Activated T-cell treated with anti-CD3 and anti-CD28 coated beads, Interleukin-2, amount 50 U/mL, for 72 hours (primary cell): ENCODE results near the gene CUEDC1. TPM values are rescaled to one million over a fixed set of nuclear protein-coding genes. Genes with fewer than 3 reads are reported as not detected.

Experiments
- ATAC-seq, 2 donors: fragments of 150-1000 bp; cut with Tn5 transposase; replicated peaks in 1 of 2; 2 replicates each; pipeline ENCODE4 v1.10.0; 2021; ENCODE audit warnings: moderate library complexity in 2 of 2, mild to moderate bottlenecking in 1 of 2
- DNase-seq, 2 donors: peaks; one replicate each; pipeline ENCODE4 v3.0.0; 2021 to 2022; ENCODE audit warnings: mixed read lengths in 1 of 2
- H3K27ac Mint-ChIP-seq: one replicate; pipeline ENCODE4 v1.8.0; 2022; ENCODE audit warnings: mild to moderate bottlenecking, moderate library complexity, mixed read lengths
- H3K27me3 Mint-ChIP-seq: one replicate; pipeline ENCODE4 v1.8.0; 2022; ENCODE audit warnings: low read depth, mixed read lengths
- H3K36me3 Mint-ChIP-seq, 2 donors: one replicate each; pipeline ENCODE4 v1.8.0; 2022; ENCODE audit warnings: mixed read lengths in 2 of 2, mild to moderate bottlenecking in 1 of 2; ENCODE audit not compliant: insufficient read depth in 2 of 2
- H3K4me1 Mint-ChIP-seq: one replicate; pipeline ENCODE4 v1.8.0; 2022; ENCODE audit warnings: low read depth, mixed read lengths
- H3K4me3 Mint-ChIP-seq, 2 donors: one replicate each; pipeline ENCODE4 v1.8.0; 2022; ENCODE audit warnings: mild to moderate bottlenecking in 2 of 2, mixed read lengths in 2 of 2, moderate library complexity in 2 of 2
- H3K9me3 Mint-ChIP-seq, 2 donors: one replicate each; pipeline ENCODE4 v1.8.0; 2022; ENCODE audit warnings: mixed read lengths in 2 of 2
- total RNA-seq, 2 donors: library from RNA; stranded (reverse); gene quantifications; one replicate each; pipeline ENCODE4 v1.2.3, GENCODE V29; 2022

Gene CUEDC1
- total RNA-seq, 2 donors from 2014 or later, result 1.1 to 1.4 TPM

DNA sequence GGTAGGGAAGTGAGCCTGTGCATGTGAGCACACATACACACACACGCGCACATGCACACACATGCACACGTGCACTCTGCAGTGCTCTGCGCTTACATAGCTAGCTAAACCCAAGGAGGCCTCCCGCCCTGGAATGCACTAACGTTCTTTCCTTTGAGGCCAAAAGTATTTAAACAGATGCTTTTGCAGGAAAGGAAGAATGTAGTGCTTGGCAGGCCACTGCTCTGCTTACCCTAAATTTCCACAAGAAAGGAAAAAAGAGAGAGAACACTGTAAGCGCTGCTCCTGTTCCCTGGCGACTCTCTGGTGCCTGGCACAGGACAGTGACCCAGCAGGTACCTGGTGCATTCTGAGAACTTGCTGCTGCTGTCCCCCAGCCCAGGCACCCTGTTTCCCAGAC lies 74.1 kb downstream of the CUEDC1 start:
- Mint-ChIP-seq H3K4me1 (peaks cover 35% of the 10 kb centered on the region), H3K27me3 (peaks cover 9% of the 10 kb centered on the region), H3K4me3 (peak overlapping the region in 1 of 2 donors; percentile 31), H3K36me3 (no peaks in the 10 kb centered on the region), H3K9me3 (no peaks in the 10 kb centered on the region), H3K27ac (no peak overlapping the region)
- ATAC-seq (no peak), DNase-seq (no peak)

DNA sequence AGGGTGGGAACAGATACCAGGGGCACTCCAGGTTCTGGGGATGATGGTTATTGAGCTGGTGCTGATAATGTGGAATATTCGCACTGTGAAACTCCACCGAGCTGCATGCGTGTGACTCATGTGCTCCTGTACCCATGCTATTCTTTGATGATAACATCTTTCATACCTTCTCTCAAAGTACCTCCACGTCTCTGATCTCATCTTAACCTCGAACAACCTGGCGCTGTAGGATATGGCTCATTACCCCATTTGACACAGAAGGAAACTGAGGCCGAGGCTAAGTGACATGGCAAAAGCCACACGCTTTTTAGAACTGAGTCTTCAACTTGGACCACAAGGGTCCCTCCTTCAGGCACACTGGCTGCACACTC lies 75.1 kb downstream of the CUEDC1 start:
- ATAC-seq (peak; percentile 91 to 94), DNase-seq (peak; percentile 24 to 54)
- Mint-ChIP-seq H3K27ac (no peak overlapping the region), H3K4me1 (peaks cover 39% of the 10 kb centered on the region), H3K9me3 (no peaks in the 10 kb centered on the region), H3K27me3 (peaks cover 14% of the 10 kb centered on the region), H3K4me3 (peak overlapping the region; percentile 8 to 20), H3K36me3 (no peaks in the 10 kb centered on the region)

DNA sequence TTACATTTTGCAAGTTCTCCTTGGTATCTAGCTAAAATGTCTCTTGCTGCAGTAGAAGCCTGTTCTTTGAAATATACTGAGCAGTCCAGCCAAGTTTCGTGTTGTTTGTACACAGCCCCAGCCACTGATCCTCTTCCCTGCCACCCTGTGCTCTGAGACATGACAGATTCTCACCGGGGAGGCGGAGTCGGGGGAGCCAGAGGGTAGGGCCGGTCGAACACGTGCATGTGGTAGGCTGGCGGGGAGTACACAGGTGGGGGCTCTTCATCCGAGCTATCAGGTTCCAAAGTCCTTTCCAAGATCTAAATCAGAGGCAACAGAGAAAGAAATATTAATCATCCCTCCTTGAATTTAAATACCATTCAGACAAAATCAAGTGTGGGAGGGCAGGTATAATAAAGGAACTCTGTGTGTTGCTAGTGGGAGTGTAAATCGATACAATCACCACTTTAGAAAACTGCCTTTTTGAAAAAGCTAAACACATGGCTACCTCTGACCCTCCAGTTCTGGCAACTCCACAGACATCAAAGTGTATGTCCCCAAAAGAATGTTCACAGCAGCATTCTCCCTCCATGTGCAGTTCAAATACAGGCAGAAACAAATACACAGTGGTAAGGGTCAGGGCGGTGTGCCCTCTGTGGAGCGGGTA lies 75.7 kb downstream of the CUEDC1 start:
- H3K4me3 Mint-ChIP-seq, result peak overlapping the region; percentile 24 to 30
- no peaks in the 10 kb centered on the region for H3K9me3 Mint-ChIP-seq
- DNase-seq, result no peak
- no peak overlapping the region for H3K27ac Mint-ChIP-seq
- H3K36me3 Mint-ChIP-seq, result no peaks in the 10 kb centered on the region
- H3K4me1 Mint-ChIP-seq, result peaks cover 41% of the 10 kb centered on the region
- peaks cover 11% of the 10 kb centered on the region for H3K27me3 Mint-ChIP-seq
- ATAC-seq, result no peak

- ATAC-seq (peak in 1 of 2 donors; percentile 39), DNase-seq (no peak)
- no peaks in the 10 kb centered on the region for H3K36me3 Mint-ChIP-seq
- H3K4me1 Mint-ChIP-seq, result peaks cover 47% of the 10 kb centered on the region
- peaks cover 8% of the 10 kb centered on the region for H3K27me3 Mint-ChIP-seq
- H3K27ac Mint-ChIP-seq, result no peak overlapping the region
- H3K4me3 Mint-ChIP-seq, result no peak overlapping the region
- H3K9me3 Mint-ChIP-seq, result no peaks in the 10 kb centered on the region
Observed at GRCh38 chr17:57877803-57878377, 77.3 kb downstream of the CUEDC1 start.

DNA sequence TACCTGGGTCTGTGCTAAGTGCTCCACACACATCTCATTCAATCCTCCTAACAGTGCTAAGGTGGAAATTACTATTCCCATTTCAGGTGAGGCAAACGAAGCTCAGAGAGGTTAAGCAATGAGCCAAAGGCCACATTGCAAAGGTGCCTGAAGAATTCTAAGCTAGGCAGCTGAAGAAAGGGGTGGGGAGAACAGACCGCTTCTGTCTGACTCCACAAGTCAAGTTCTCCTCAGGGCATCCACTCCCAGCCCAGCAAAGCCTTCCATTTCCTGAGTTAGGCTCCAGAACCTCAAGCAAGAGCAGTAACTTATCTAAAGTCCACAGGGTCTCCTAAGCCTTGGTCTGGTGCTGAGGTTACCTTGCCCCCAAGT lies 78.4 kb downstream of the CUEDC1 start:
- H3K4me1 Mint-ChIP-seq, result peaks cover 47% of the 10 kb centered on the region
- peaks cover 13% of the 10 kb centered on the region for H3K27me3 Mint-ChIP-seq
- no peaks in the 10 kb centered on the region for H3K9me3 Mint-ChIP-seq
- no peak for ATAC-seq
- no peak overlapping the region for H3K4me3 Mint-ChIP-seq
- no peak overlapping the region for H3K27ac Mint-ChIP-seq
- DNase-seq, result no peak
- H3K36me3 Mint-ChIP-seq, result no peaks in the 10 kb centered on the region

- Mint-ChIP-seq H3K4me1 (peaks cover 47% of the 10 kb centered on the region), H3K4me3 (no peak overlapping the region), H3K9me3 (no peaks in the 10 kb centered on the region), H3K36me3 (no peaks in the 10 kb centered on the region), H3K27ac (no peak overlapping the region), H3K27me3 (peaks cover 18% of the 10 kb centered on the region)
- DNase-seq (no peak), ATAC-seq (no peak)
Observed at GRCh38 chr17:57876023-57876865, 79.0 kb downstream of the CUEDC1 start.

- Mint-ChIP-seq H3K4me1 (peaks cover 40% of the 10 kb centered on the region), H3K27me3 (peaks cover 18% of the 10 kb centered on the region), H3K36me3 (no peaks in the 10 kb centered on the region), H3K4me3 (no peak overlapping the region), H3K9me3 (no peaks in the 10 kb centered on the region), H3K27ac (no peak overlapping the region)
- ATAC-seq (no peak), DNase-seq (no peak)
Observed at GRCh38 chr17:57875290-57876022, 79.8 kb downstream of the CUEDC1 start.

DNA sequence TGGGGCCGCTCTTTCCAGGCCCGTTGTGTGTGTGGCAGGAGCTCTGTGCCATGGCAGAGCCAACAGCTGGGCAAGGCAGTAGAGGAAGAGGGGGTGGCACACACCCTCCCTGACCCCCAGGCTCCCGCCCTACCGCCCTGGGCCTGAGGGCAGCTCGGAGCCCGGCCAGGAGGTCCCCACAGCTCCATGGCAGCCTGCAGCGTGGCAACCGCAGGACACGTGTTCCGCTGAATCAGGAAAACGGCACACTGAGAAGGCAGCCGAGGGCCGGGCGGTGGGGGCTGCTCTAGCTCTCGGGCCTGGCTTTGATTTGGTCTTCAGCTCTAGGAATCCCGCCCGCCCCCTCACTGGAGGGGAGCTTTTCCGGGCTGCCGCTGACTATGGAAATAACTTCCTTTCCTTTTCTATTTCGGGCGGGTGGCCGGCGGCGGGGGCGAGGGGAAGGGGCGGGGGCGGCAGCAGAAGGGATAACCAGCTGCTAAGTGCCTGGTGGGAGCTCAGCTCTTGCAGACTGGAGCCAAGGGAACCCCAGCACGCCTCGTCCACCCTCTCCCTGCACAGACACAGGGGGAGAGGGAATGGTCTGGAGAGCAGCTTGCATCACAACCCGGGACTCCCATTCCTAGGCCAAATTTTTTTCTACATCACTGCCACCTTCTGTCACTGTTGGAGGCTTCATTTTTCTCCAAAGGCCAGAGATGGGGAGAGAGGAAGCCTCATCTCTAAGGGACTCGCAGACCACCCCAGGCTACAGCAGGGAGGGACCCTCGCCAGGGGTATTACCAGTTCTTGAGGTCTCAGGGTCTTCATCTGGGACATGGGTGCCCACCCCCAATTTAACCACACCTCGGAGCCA lies 80.5 kb downstream of the CUEDC1 start:
- H3K27me3 Mint-ChIP-seq, result peaks cover 18% of the 10 kb centered on the region
- H3K36me3 Mint-ChIP-seq, result no peaks in the 10 kb centered on the region
- H3K27ac Mint-ChIP-seq, result no peak overlapping the region
- ATAC-seq, result peak; percentile 47 to 58
- peak overlapping the region; percentile 34 to 45 for H3K4me3 Mint-ChIP-seq
- H3K4me1 Mint-ChIP-seq, result peaks cover 32% of the 10 kb centered on the region
- H3K9me3 Mint-ChIP-seq, result no peaks in the 10 kb centered on the region
- DNase-seq, result peak in 1 of 2 donors; percentile 21

DNA sequence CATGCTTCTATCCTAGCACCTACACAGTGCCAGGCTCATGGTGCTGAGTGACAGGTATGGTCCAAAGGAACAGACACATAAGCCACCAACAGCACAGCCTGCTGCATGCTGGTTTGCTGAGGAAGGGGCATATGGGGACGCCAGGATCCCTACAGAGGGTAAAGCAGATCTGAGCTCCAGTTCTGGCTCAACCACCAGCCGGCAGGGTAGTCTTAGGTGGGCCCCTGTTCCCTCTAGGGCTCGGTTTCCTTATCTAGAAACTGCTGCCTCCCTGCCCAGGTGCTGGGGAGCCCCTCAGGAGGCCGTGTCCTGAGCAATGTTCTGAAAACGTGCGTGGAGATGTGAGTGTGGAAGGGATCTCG lies 81.2 kb downstream of the CUEDC1 start:
- no peaks in the 10 kb centered on the region for H3K36me3 Mint-ChIP-seq
- H3K9me3 Mint-ChIP-seq, result no peaks in the 10 kb centered on the region
- ATAC-seq (peak in 1 of 2 donors; percentile 6), DNase-seq (no peak)
- H3K27me3 Mint-ChIP-seq, result peaks cover 18% of the 10 kb centered on the region
- H3K4me3 Mint-ChIP-seq, result peak overlapping the region; percentile 34 to 45
- no peak overlapping the region for H3K27ac Mint-ChIP-seq
- H3K4me1 Mint-ChIP-seq, result peaks cover 26% of the 10 kb centered on the region

- ATAC-seq, result no peak
- DNase-seq, result no peak
- Mint-ChIP-seq H3K27me3 (peaks cover 18% of the 10 kb centered on the region), H3K27ac (no peak overlapping the region), H3K36me3 (no peaks in the 10 kb centered on the region), H3K4me3 (no peak overlapping the region), H3K9me3 (no peaks in the 10 kb centered on the region), H3K4me1 (peaks cover 20% of the 10 kb centered on the region)
Observed at GRCh38 chr17:57873261-57874057, 81.8 kb downstream of the CUEDC1 start.

- no peaks in the 10 kb centered on the region for H3K36me3 Mint-ChIP-seq
- H3K4me1 Mint-ChIP-seq, result peaks cover 20% of the 10 kb centered on the region
- no peak overlapping the region for H3K27ac Mint-ChIP-seq
- no peak overlapping the region for H3K4me3 Mint-ChIP-seq
- H3K9me3 Mint-ChIP-seq, result no peaks in the 10 kb centered on the region
- ATAC-seq (no peak), DNase-seq (no peak)
- H3K27me3 Mint-ChIP-seq, result peaks cover 18% of the 10 kb centered on the region
Observed at GRCh38 chr17:57872536-57872935, 82.7 kb downstream of the CUEDC1 start.

DNA sequence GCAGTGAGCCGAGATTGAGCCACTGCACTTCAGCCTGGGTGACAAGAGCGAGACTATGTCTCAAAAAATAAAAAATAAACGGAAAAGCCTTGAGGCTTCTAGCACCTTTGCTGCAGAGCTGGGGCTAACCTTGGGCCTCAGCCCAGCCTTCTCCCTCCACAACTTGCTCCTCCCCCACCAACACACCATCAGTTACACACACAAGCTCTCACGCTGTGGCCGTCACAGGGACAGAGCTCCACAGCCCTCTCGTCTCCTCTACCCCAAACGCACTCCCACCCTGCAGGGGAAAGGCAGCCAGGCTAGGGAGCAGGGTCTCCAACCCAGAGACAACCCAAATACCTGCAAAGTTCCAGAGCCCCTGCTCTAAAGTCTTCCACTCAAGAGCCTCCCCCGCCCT lies 83.3 kb downstream of the CUEDC1 start:
- Mint-ChIP-seq H3K27me3 (peaks cover 18% of the 10 kb centered on the region), H3K4me1 (peaks cover 21% of the 10 kb centered on the region), H3K4me3 (no peak overlapping the region), H3K36me3 (no peaks in the 10 kb centered on the region), H3K27ac (no peak overlapping the region), H3K9me3 (no peaks in the 10 kb centered on the region)
- DNase-seq (no peak), ATAC-seq (no peak)
